Skeletal muscle tissue (tissue), 4 donors: ENCODE measurements around the gene GNAS. TPM values are rescaled to one million over a fixed set of nuclear protein-coding genes. Genes with fewer than 3 reads are reported as not detected.
"Not testable (repeated sequence)": the region's sequence is repeated elsewhere in the genome, so short reads cannot be mapped to it uniquely, and the experiment has no call there.

ENCODE experiments used
- H3K27ac ChIP-seq: one replicate; pipeline ENCODE4 v1.7.0; 2013; ENCODE audit warnings: mild to moderate bottlenecking, low read depth, low read length, inconsistent platforms
- H3K27me3 ChIP-seq, 3 donors: one replicate each; pipeline ENCODE4 v1.7.0; 2013; ENCODE audit warnings: low read length in 3 of 3; ENCODE audit not compliant: control insufficient read depth in 3 of 3, insufficient read depth in 3 of 3
- H3K36me3 ChIP-seq, 3 donors: one replicate each; pipeline ENCODE4 v1.7.0; 2013; ENCODE audit warnings: low read length in 3 of 3; ENCODE audit not compliant: control insufficient read depth in 3 of 3, insufficient read depth in 3 of 3
- H3K4me1 ChIP-seq, 3 donors: one replicate each; pipeline ENCODE4 v1.7.0; 2013; ENCODE audit warnings: low read length in 3 of 3, mild to moderate bottlenecking in 3 of 3; ENCODE audit not compliant: control insufficient read depth in 3 of 3, insufficient read depth in 3 of 3
- H3K4me3 ChIP-seq, 3 donors: one replicate each; pipeline ENCODE4 v1.7.0; 2013; ENCODE audit warnings: low read length in 3 of 3
- H3K9ac ChIP-seq, 3 donors: one replicate each; pipeline ENCODE4 v1.7.0; 2013; ENCODE audit warnings: low read length in 3 of 3, mild to moderate bottlenecking in 3 of 3, moderate library complexity in 2 of 3, low read depth in 1 of 3
- H3K9me3 ChIP-seq, 3 donors: one replicate each; pipeline ENCODE4 v1.7.0; 2013; ENCODE audit warnings: low read length in 3 of 3; ENCODE audit not compliant: control insufficient read depth in 3 of 3
- total RNA-seq: library from RNA; depleted of rRNA; stranded (reverse); fragments of >200 nt; gene quantifications from one replicate; pipeline ENCODE4 v1.2.3, GENCODE V29; 2014
- donor health status: Osteomylitis.

GNAS gene
- total RNA-seq, 1 donor from 2014 or later = 820 TPM

DNA sequence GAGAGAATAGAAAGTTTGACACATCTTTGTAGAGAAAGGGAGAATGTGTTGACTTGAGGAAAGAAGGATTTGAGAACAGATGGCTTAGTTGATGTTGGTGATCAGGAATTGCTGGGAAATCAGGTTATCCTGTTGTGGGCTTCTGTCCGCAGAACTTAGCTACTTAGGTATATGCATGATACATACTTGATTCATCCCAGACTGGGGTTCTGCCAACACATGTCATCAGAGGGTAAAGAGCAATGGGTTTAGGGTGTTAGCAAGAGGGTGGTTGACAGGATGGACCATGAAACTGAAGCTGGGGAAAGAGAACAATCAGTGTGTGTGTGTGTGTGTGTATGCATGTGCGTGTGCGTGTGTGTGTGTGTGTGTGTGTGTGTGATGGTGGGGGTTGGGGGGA, 78.0 kb downstream of the GNAS start:
- no peaks in the 10 kb centered on the region for H3K27me3 ChIP-seq
- H3K9me3 ChIP-seq = no peaks in the 10 kb centered on the region
- no peak overlapping the region for H3K4me3 ChIP-seq
- H3K27ac ChIP-seq = no peak overlapping the region
- no peaks in the 10 kb centered on the region for H3K4me1 ChIP-seq
- H3K9ac ChIP-seq = no peak overlapping the region
- H3K36me3 ChIP-seq = no peaks in the 10 kb centered on the region

DNA sequence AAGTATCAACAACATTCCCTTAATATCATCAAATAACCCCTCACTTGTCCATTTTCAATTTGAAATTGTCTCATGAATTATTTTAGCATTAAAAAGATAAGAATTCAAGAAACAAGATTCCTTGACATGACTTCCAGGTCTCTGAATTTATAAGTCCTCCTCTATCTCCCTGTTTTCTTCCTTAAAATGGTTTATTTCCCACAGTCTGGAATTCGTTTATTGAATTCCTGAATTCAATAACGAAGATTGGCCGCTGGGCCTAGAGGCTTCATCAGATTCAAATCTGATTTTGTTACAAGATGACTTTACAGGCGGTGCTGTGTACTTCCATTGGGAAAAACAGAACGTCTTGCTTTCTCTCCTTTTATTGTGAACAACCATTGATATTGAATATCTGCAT, 79.7 kb downstream of the GNAS start:
- no peak overlapping the region for H3K4me3 ChIP-seq

GRCh38 chr20:58938078-58938477, 85.6 kb downstream of the GNAS start:
- Histone ChIP-seq H3K4me1 (no peaks in the 10 kb centered on the region), H3K36me3 (no peaks in the 10 kb centered on the region), H3K9ac (no peak overlapping the region), H3K9me3 (no peaks in the 10 kb centered on the region), H3K27ac (no peak overlapping the region), H3K4me3 (no peak overlapping the region), H3K27me3 (no peaks in the 10 kb centered on the region)

More for the DNA sequence above, 79.7 kb downstream of the GNAS start:
- Histone ChIP-seq H3K9me3 (no peaks in the 10 kb centered on the region), H3K4me1 (no peaks in the 10 kb centered on the region), H3K27ac (no peak overlapping the region), H3K9ac (no peak overlapping the region), H3K27me3 (no peaks in the 10 kb centered on the region), H3K36me3 (no peaks in the 10 kb centered on the region)

- no peak overlapping the region for H3K4me3 ChIP-seq
- no peak overlapping the region for H3K27ac ChIP-seq
- H3K27me3 ChIP-seq = no peaks in the 10 kb centered on the region
- H3K4me1 ChIP-seq = no peaks in the 10 kb centered on the region
- no peaks in the 10 kb centered on the region for H3K9me3 ChIP-seq
- H3K9ac ChIP-seq = no peak overlapping the region
- H3K36me3 ChIP-seq = no peaks in the 10 kb centered on the region
Measured at GRCh38 chr20:58938541-58938940, 86.0 kb downstream of the GNAS start.

DNA sequence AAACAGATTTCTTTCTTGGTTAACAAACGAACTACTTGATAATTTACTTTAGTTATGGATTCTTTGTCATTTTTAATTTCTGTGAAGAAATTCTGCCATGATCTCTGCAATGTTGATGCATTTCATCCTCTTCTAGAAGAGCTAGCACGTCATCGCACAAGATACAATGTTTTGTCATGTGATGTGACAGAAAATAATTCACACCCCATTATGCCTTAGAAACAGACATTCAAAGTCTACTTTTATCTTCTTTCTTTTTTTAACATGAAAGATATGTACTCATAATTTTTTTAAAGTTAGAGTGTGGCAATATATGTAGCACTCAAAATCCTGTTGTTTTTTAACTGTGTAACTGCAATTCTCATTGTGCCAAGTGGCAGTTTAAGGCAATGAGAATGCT, 89.0 kb downstream of the GNAS start:
- Histone ChIP-seq H3K4me1 (no peaks in the 10 kb centered on the region), H3K4me3 (no peak overlapping the region)

DNA sequence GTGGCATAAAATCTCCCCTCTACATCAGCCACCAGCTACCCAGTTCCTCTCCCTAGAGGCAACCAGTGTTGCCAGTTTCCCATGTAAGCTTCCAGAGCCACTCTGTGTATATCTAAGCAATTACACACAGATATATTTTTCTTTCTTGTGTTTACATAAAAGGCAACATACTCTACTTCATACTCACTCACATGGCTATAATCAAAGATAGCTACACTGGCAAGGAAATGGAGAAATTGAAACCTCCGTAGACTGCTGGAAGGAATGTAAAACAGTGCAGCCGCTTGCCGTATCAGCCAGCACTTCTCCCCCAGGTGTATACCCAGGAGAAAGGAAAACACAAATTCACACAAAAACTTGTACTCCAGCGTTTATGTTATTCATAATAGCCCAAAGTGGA, 90.0 kb downstream of the GNAS start:
- no peaks in the 10 kb centered on the region for H3K36me3 ChIP-seq
- no peaks in the 10 kb centered on the region for H3K27me3 ChIP-seq
- H3K27ac ChIP-seq = no peak overlapping the region
- H3K9me3 ChIP-seq = no peaks in the 10 kb centered on the region
- H3K4me3 ChIP-seq = no peak overlapping the region
- H3K4me1 ChIP-seq = no peaks in the 10 kb centered on the region
- no peak overlapping the region for H3K9ac ChIP-seq

More for the DNA sequence above, 89.0 kb downstream of the GNAS start:
- Histone ChIP-seq H3K27me3 (no peaks in the 10 kb centered on the region), H3K36me3 (no peaks in the 10 kb centered on the region), H3K27ac (no peak overlapping the region), H3K9me3 (no peaks in the 10 kb centered on the region), H3K9ac (no peak overlapping the region)

- no peak overlapping the region for H3K9ac ChIP-seq
- H3K27me3 ChIP-seq = no peaks in the 10 kb centered on the region
- no peak overlapping the region for H3K27ac ChIP-seq
- H3K4me3 ChIP-seq = no peak overlapping the region
- no peaks in the 10 kb centered on the region for H3K9me3 ChIP-seq
- H3K36me3 ChIP-seq = no peaks in the 10 kb centered on the region
- H3K4me1 ChIP-seq = no peaks in the 10 kb centered on the region
Measured at GRCh38 chr20:58944610-58945009, 92.1 kb downstream of the GNAS start.

DNA sequence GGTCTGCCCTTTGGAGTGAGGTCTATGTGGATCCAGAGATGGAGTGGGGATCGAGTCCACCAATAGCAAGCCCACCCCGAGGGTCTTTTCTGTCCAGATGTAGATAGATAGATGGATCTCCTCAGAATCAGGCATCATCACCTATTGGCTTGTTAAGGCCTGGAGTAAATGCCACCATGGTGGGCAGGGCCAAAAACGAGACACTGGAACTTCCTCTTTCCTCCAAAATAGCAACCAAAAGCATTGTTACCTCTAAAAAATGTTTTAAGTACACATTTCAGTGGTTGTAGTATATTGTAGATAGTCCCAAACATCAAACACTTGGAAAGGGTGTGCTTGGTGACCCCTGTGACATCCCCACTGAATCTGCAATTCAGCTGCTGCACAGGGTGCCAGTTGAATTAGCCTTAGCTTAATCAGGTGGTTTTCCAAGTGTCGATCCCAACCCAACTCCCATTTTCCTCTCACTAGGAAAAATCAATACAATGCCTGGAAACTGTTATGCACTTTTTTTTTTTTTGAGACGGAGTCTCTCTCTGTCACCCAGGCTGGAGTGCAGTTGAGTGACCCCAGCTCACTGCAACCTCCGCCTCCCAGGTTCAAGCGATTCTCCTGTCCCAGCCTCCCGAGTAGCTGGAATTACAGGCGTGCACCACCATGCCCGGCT, 93.6 kb downstream of the GNAS start:
- Histone ChIP-seq H3K27me3 (no peaks in the 10 kb centered on the region), H3K9me3 (no peaks in the 10 kb centered on the region), H3K4me3 (no peak overlapping the region), H3K4me1 (no peaks in the 10 kb centered on the region), H3K27ac (no peak overlapping the region), H3K36me3 (no peaks in the 10 kb centered on the region), H3K9ac (no peak overlapping the region)

DNA sequence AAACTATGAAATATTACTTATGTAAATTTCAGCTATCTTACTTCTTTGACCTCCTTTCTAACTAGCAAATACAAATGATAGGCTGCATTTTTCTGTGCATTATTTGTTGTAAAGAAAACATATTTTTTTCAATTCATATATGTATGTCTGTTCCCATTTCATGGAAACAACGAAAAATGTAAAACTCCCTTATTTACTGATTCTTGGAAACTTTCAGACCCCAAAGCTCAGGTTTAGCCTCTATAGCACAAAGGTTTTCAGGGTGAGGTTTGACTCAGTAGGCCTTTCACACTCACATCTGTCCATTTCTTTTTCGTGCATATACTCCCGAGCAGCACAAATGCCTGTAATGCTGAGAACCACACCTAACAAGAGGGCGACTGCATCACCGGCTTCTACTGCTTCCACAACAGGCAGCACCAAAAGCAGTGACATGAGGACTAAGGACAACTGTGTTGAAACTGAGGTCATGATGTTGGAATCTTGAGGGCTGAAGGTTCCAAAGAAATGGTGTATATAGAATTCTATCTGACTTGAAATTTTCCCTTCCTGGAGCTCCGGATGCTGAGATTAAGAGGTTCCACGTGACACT, 95.4 kb downstream of the GNAS start:
- not testable (repeated sequence) for H3K27ac ChIP-seq, H3K9ac ChIP-seq, H3K9me3 ChIP-seq, H3K36me3 ChIP-seq, H3K4me3 ChIP-seq, H3K27me3 ChIP-seq, H3K4me1 ChIP-seq

GRCh38 chr20:58950603-58951002, 98.1 kb downstream of the GNAS start:
- Histone ChIP-seq H3K27ac (no peak overlapping the region), H3K9ac (no peak overlapping the region), H3K9me3 (no peaks in the 10 kb centered on the region), H3K27me3 (no peaks in the 10 kb centered on the region), H3K4me1 (no peaks in the 10 kb centered on the region), H3K36me3 (no peaks in the 10 kb centered on the region), H3K4me3 (no peak overlapping the region)
